HL-60 (cell line): ENCODE measurements around the gene RBMS3.

Experiments used
- DNase-seq, 2 experiments: peaks; one replicate each; pipeline ENCODE4 v3.0.0-alpha.2; 2010 to 2020; ENCODE audit warnings: low read depth in 1 of 2, low spot score in 1 of 2
- H3K27ac ChIP-seq: fragments of 250-450 bp; sonication (Bioruptor Pico); replicated peaks from 2 replicates; pipeline ENCODE4 v1.5.1; 2020; ENCODE audit warnings: mild to moderate bottlenecking, moderate library complexity
- H3K27me3 ChIP-seq: fragments of 250-450 bp; sonication (Bioruptor Pico); 2 replicates; pipeline ENCODE4 v1.5.1; 2021; ENCODE audit warnings: mild to moderate bottlenecking, moderate library complexity; ENCODE audit not compliant: insufficient read depth, poor library complexity, severe bottlenecking
- H3K4me3 ChIP-seq: replicated peaks from 2 replicates; pipeline ENCODE4 v1.5.1; 2011; ENCODE audit warnings: mild to moderate bottlenecking, control low read depth, low read length; ENCODE audit not compliant: insufficient read depth
- CTCF ChIP-seq: IDR thresholded peaks from one replicate; pipeline ENCODE4 v1.5.1; 2011; ENCODE audit warnings: low read length, control low read depth, inconsistent platforms; ENCODE audit not compliant: insufficient read depth
- GABPA ChIP-seq: IDR thresholded peaks from 2 replicates; pipeline ENCODE4 v1.6.1; 2012; ENCODE audit warnings: low read depth
- POLR2AphosphoS5 ChIP-seq: IDR thresholded peaks from 2 replicates; pipeline ENCODE4 v1.6.1; 2012; ENCODE audit warnings: low read depth
- REST ChIP-seq: IDR thresholded peaks from 2 replicates; pipeline ENCODE4 v1.6.1; 2012; ENCODE audit warnings: low read depth; ENCODE audit not compliant: insufficient replicate concordance
- SPI1 ChIP-seq: IDR thresholded peaks from 2 replicates; pipeline ENCODE4 v1.6.1; 2012; ENCODE audit warnings: low read depth, mild to moderate bottlenecking, borderline replicate concordance

The RBMS3 gene

GRCh38 chr3:29475305-29475840 is 194.5 kb downstream of the RBMS3 start:
- TF ChIP-seq SPI1 (no peak), CTCF (no peak), GABPA (no peak), POLR2AphosphoS5 (no peak), REST (no peak)
- H3K27ac ChIP-seq: no peak overlapping the region
- no peak overlapping the region for H3K4me3 ChIP-seq

GRCh38 chr3:29475854-29476253 is 195.0 kb downstream of the RBMS3 start:
- no peak overlapping the region for H3K27ac ChIP-seq
- TF ChIP-seq CTCF: no peak
- no peak for TF ChIP-seq SPI1
- TF ChIP-seq POLR2AphosphoS5: no peak
- no peak for TF ChIP-seq REST
- no peak for TF ChIP-seq GABPA

More at GRCh38 chr3:29475305-29475840, 194.5 kb downstream of the RBMS3 start:
- no peak for DNase-seq
- H3K27me3 ChIP-seq: no peaks in the 10 kb centered on the region

GRCh38 chr3:29478611-29479010 is 197.7 kb downstream of the RBMS3 start:
- Histone ChIP-seq H3K4me3 (no peak overlapping the region), H3K27me3 (no peaks in the 10 kb centered on the region), H3K27ac (no peak overlapping the region)
- no peak for TF ChIP-seq SPI1
- no peak for TF ChIP-seq REST
- no peak for TF ChIP-seq POLR2AphosphoS5
- no peak for TF ChIP-seq CTCF
- TF ChIP-seq GABPA: no peak
- no peak for DNase-seq

More at GRCh38 chr3:29475854-29476253, 195.0 kb downstream of the RBMS3 start:
- Histone ChIP-seq H3K27me3 (no peaks in the 10 kb centered on the region), H3K4me3 (no peak overlapping the region)
- DNase-seq: no peak
